ENCODE data around the gene SLC23A2.
"Not testable (repeated sequence)": the region's sequence is repeated elsewhere in the genome, so short reads cannot be mapped to it uniquely, and the experiment has no call there.

The SLC23A2 gene

GRCh38 chr20:4876301-4876700 lies 125.0 kb downstream of the SLC23A2 start:
- no peak for DNase-seq (ENCODE audit: low spot score)

DNA sequence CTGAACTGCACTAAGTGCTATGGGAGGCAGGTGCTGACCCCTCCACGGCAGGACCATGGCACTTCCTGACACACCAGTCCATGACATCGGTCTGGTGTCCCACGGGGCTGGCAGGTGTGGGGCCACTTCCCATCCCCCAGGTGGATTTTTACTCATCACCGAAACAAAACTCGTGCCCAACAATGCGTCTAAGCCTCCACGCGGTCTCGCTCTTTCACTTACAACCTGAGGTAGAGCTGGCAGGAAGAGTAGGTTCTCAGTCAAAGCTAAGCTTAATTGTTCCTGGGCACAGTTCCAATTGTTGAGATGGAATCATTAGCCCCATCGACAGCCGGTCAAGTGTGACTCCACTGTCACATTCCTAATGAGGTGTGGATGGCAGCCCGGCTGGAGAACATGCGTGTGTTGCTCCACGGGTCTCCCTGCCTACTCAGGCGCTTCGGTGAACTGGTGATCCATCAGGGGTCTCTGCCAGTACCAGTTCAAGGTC lies 125.7 kb downstream of the SLC23A2 start:
- DNase-seq (ENCODE audit: low spot score) = no peak

DNA sequence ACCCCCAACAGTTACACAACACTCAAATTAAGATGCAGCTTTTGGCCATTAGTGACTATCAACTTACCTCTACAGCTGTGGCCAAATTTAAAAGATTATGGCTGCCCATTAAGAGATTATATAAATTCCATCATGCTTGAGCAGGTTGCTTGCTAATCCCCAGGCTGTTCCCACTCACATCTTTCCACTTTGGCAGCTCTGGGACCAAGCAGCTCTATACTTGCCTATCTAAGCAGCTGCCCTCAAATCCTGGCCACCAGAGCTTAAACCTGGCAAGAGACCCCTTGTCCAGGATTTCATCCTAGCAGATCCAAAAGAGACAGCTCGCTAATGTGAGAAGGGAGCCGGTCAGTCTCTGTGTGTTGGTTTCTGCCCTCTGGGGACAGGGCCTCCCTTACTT lies 127.9 kb downstream of the SLC23A2 start:
- no peak for DNase-seq (ENCODE audit: low spot score)

- no peak for DNase-seq (ENCODE audit: low spot score)
These were observed 129.8 kb downstream of the SLC23A2 start for GRCh38 chr20:4871486-4871885.

- DNase-seq (ENCODE audit: low spot score) = no peak
These were observed 130.4 kb downstream of the SLC23A2 start for GRCh38 chr20:4870906-4871305.

GRCh38 chr20:4869290-4870193 lies 131.8 kb downstream of the SLC23A2 start:
- DNase-seq (ENCODE audit: low spot score) = no peak

GRCh38 chr20:4867051-4867450 lies 134.3 kb downstream of the SLC23A2 start:
- no peak for DNase-seq (ENCODE audit: low spot score)

- DNase-seq (ENCODE audit: low spot score) = no peak
These were observed 134.9 kb downstream of the SLC23A2 start for GRCh38 chr20:4866429-4866828.

DNA sequence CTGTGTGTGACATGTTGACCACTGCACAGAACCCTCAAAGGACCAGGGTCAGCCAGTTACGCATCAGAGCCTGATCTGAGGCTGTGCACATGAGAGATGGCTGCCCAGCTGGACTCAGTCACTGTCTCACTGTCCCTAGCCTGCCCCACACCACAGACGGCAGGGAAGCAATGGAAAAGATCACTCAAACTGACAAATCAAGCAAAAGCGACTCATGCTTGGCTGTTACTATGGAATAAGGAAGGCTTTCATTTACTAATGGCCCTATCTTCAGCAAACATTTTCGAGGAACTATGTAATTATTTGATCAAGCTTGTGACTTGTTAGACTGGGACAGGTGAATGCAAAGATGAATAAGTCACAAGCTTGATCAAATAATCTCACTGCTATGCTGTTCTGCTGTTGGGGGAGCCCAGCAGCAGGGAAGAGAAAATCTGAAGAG lies 137.0 kb downstream of the SLC23A2 start:
- no peak for DNase-seq (ENCODE audit: low spot score)

DNA sequence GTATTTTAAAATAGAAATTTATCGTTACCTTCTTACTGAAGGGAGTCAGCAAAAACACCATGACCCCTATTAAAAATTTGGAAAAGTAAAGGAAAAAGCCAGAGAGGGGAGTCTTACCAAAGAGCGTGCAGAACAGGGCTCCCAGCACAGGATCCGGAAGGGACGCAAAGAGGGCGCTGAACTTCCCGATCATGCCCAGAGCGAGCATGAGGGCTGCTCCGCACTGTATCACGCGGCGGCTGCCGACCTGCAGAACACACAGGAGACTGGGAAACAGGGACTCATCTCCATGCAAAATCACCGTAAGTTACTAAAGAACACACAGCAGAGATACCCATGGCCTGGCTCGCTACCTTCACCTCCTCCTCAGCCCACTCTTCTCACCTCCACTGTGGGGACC lies 138.6 kb downstream of the SLC23A2 start:
- no peak for DNase-seq (ENCODE audit: low spot score)

DNA sequence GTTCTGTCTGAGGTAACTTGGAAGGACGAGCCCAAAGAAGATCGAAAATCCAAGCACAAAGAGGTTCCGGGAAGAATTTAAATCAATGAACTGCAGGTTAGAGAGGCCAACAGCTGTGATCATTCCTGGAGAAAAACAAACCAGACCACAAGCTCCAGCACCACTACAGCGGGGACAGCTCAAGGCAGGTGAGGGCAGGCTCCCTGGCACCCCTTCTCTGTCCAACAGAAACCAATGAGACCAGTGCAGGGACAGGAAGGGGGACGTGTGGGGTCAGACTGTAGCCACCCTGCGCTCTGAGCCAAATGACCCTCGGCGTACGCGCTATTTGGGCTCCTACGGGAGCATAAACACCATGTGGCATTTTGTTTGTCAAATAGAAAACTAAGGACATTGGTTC lies 139.3 kb downstream of the SLC23A2 start:
- DNase-seq (ENCODE audit: low spot score) = no peak

GRCh38 chr20:4858000-4858399 lies 143.3 kb downstream of the SLC23A2 start:
- DNase-seq (ENCODE audit: low spot score) = no peak

DNA sequence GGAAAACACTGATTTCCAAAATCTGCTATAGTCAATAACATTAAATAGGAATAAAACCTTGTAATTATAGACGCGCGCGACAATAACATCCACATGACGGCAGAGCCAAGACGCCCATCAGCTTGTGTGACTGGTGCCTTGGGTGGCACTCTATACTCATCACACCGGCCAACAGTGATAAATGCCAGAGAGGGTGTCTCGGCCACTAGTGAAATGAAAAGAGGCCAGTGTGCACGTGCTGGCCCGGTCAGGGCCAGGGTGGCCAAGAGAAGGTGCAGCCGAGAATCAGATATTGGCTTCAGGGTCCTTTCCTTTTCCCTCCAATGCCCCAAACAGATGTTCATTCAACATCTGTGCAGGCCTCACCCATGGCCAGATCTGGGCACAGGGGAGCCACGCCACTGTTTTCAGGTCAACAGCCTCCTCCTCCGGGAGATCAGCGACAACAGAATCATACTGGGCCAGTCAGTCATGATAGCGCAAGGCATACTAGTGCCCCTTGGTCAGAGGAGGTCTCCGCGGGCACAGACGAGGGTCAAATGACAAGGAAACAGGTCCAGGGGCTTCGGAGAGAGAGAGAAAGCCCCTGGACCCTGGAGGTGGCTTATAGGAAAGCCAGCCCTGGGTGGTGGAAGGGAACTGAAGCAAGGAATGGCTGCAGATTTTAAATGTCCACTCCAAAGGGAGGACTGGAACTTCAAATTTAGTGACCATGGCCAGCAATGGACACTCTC lies 145.1 kb downstream of the SLC23A2 start:
- no peak for DNase-seq (ENCODE audit: low spot score)

- no peak for DNase-seq (ENCODE audit: low spot score)
These were observed 145.8 kb downstream of the SLC23A2 start for GRCh38 chr20:4855555-4855954.

- no peak for DNase-seq (ENCODE audit: low spot score)
These were observed 146.2 kb downstream of the SLC23A2 start for GRCh38 chr20:4855097-4855496.

DNA sequence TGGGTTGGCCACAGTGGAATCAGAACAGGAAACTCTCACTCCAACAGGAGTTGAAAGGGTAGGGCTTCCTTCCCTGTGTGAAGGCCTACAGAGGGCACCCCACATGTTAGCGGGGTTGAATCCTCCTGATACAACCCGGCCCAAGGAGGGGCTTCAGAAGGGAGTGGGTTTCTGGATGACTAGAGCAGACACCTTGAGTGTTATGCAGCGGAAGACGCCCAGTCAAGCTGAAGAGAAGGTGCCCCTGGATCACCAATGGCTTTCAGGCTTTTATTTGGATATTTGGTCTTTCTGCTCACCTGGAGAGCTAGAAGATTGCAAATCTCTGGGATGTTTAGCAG lies 146.8 kb downstream of the SLC23A2 start:
- no peak for DNase-seq (ENCODE audit: low spot score)

GRCh38 chr20:4853757-4854560 lies 147.4 kb downstream of the SLC23A2 start:
- no peak for DNase-seq (ENCODE audit: low spot score)

DNA sequence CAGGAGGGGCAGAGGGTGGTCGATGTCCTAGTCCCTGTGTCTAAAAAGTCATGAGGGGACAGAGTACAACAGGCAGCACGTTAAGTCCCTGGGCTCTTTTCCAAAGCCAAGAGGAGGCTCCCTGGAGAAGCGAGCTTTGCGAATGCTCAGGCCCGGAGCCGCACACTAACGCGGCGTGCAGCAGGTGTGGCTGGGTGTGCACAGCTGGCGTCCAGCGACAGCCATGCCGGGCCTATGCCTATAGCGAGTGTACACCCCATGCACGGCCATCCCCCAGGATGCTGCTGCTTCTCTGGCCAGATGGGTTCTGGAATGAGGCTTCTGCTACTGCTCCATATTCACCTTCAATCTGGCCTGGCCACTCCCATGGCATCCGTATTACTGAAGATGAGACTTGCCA lies 148.3 kb downstream of the SLC23A2 start:
- DNase-seq (ENCODE audit: low spot score) = no peak

DNA sequence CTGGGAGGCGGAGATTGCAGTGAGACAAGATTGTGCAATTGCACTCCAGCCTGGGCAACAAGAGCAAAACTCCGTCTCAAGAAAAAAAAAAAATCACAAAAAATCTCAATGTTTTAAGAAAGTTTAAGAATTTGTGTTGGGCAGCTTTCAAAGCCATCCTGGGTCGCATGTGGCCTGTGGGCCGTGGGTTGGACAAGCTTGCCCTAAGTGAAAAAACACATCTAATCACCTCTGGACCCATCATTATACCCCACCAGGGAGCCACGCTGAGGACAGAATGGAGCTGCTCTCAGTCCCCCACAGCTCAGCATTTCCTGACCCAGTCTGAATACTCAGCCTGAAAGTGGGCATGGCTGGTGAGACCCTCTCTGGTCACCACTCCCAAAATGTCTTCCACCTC lies 150.3 kb downstream of the SLC23A2 start:
- no peak for DNase-seq (ENCODE audit: low spot score)

DNA sequence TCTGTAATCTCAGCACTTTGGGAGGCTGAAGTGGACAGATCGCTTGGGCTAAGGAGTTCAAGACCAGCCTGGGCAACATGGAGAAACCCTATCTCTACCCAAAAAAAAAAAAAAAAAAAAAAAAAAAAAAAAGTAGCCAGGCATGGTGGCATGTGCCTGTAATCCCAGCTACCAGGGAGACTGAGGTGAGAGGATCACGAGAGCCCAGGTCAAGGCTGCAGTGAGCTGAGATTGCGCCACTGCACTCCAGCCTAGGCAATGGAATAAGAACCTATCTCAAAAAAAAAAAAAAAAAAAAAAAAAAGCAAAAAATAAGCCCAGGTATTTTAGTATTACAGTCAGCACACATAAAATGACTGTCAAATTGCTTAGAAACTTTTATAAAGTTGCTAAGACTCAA lies 152.5 kb downstream of the SLC23A2 start:
- not testable (repeated sequence) for DNase-seq (ENCODE audit: low spot score)

- DNase-seq (ENCODE audit: low spot score) = no peak
These were observed 153.3 kb downstream of the SLC23A2 start for GRCh38 chr20:4848041-4848440.

DNA sequence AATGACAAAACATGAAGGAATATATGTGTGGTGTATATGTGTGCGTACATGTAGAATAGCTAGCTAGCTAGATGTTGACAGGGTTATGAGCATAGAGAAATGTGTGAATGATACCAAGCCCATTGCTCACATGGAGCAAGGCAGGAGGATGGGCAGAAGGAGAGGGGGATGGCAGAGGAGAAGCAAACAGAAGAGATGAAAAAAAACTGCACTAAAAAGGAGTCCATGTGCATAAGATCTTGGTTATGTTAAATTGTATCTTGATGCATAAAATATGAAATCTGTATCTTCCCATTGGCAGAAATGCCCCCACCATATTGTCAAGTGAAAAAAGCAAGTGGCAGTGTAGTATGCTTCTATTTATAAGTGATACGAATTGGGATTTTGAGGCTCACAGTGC lies 154.5 kb downstream of the SLC23A2 start:
- no peak for DNase-seq (ENCODE audit: low spot score)
